ENCODE results near the gene HOXD1.

DNA sequence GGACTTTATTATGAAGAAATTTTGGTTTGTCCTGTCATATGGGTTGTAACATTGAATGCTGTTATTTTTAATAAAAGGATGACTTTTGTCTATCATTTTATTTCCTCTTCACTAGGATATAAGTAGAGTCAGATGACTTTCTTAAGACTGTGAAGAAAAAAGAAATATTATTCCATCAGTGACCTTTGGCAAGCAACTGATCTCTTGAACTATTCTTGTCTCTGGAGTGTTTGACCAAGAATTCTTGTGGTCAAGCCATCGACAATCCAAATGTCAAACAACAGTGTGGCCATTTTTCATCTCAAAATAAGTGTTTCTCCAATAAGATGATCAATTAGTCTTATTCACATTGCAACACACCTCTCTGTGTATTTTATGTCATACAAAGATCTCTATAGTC, 24.9 kb downstream of the HOXD1 start:
- TF ChIP-seq, protein P1, sequence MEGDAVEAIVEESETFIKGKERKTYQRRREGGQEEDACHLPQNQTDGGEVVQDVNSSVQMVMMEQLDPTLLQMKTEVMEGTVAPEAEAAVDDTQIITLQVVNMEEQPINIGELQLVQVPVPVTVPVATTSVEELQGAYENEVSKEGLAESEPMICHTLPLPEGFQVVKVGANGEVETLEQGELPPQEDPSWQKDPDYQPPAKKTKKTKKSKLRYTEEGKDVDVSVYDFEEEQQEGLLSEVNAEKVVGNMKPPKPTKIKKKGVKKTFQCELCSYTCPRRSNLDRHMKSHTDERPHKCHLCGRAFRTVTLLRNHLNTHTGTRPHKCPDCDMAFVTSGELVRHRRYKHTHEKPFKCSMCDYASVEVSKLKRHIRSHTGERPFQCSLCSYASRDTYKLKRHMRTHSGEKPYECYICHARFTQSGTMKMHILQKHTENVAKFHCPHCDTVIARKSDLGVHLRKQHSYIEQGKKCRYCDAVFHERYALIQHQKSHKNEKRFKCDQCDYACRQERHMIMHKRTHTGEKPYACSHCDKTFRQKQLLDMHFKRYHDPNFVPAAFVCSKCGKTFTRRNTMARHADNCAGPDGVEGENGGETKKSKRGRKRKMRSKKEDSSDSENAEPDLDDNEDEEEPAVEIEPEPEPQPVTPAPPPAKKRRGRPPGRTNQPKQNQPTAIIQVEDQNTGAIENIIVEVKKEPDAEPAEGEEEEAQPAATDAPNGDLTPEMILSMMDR (conservative IDR thresholded peaks at IDR 0.05; ENCODE audit: low read length), result no peak
- no peak for TF ChIP-seq EZH2phosphoT487 (IDR thresholded peaks at IDR 0.05; ENCODE audit: borderline replicate concordance, low read depth, low read length)
